Activated naive CD8-positive, alpha-beta T cell treated with anti-CD3 and anti-CD28 coated beads, Interleukin-2, amount 10 ng/mL, durations not matched to agents 7 days and 5 days (primary cell): ENCODE data around the gene DCC. TPM values are rescaled to one million over a fixed set of nuclear protein-coding genes. Genes with fewer than 3 reads are reported as not detected.

ENCODE experiments used
- ATAC-seq: fragments of 150-1000 bp; cut with Tn5 transposase; one replicate; pipeline ENCODE4 v1.10.0; 2021; ENCODE audit warnings: low read depth, moderate library complexity
- POLR2A ChIA-PET: fragments of 350-600 bp; sonication (Branson Sonifier 250); formaldehyde crosslinking; loops from one replicate; lab custom pipeline; 2021; ENCODE audit warnings: antibody characterized with exemption; lab: Charles Lee
- DNase-seq: peaks from one replicate; pipeline ENCODE4 v3.0.0; 2021
- H3K27ac Mint-ChIP-seq: one replicate; pipeline ENCODE4 v1.8.0; 2022; ENCODE audit warnings: mild to moderate bottlenecking, mixed read lengths
- H3K27me3 Mint-ChIP-seq: one replicate; pipeline ENCODE4 v1.8.0; 2022; ENCODE audit warnings: mild to moderate bottlenecking, moderate library complexity, mixed read lengths
- H3K36me3 Mint-ChIP-seq: one replicate; pipeline ENCODE4 v1.8.0; 2021; ENCODE audit warnings: mild to moderate bottlenecking, mixed read lengths
- H3K4me1 Mint-ChIP-seq: one replicate; pipeline ENCODE4 v1.8.0; 2021; ENCODE audit warnings: mixed read lengths
- H3K4me3 Mint-ChIP-seq: one replicate; pipeline ENCODE4 v1.8.0; 2022; ENCODE audit warnings: mild to moderate bottlenecking, moderate library complexity, mixed read lengths
- H3K9me3 Mint-ChIP-seq: one replicate; pipeline ENCODE4 v1.8.0; 2021; ENCODE audit warnings: mixed read lengths
- total RNA-seq, 2 experiments: library from RNA; stranded (reverse); gene quantifications; one replicate each; pipeline ENCODE4 v1.2.3, GENCODE V29; 2021

Gene DCC
- total RNA-seq, 2 experiments from 2014 or later, result not detected

DNA sequence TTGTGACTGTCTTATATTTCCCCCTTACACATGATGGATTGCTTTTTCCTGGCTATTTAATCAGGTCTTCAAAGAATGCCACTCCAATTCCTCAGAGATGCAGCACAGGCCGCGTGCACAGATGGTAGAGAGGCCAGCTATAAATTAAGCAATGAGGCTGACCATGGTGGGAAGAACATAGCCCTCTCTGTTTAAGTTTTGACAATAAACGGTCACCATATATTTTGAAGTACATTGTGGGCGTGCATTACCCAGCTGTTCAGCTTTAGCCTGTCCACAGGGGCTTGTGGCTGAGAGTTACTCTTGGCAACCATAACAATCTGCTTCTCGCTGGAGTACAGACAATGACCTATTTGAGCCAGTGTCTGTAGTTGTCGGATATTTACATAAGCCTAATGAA is 730.8 kb downstream of the DCC start:
- DNase-seq (no peak), ATAC-seq (no peak)
- Mint-ChIP-seq H3K4me1 (no peaks in the 10 kb centered on the region), H3K27me3 (no peaks in the 10 kb centered on the region), H3K9me3 (peaks cover 5% of the 10 kb centered on the region), H3K36me3 (no peaks in the 10 kb centered on the region), H3K4me3 (no peak overlapping the region), H3K27ac (no peak overlapping the region)
- POLR2A ChIA-PET, result no interaction called here

DNA sequence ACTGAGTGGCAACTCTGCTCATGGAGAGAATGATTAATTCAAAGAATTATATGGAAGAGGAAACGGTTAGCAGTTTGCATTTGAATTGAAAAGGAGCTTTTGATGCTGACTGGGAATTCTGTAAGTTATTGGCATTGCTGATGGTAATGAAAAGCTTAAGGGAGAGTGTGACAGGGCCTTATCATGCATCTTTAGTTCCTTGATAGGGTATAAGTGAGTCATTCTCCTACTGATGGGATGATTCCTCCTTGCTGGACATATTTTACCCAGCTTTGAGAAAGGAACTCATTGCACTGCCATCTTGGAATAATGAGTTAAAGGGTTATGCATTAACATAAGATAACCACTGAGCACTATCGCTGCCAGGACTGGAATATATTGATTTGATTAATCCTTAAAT is 740.7 kb downstream of the DCC start:
- no peak overlapping the region for H3K27ac Mint-ChIP-seq
- H3K27me3 Mint-ChIP-seq, result no peaks in the 10 kb centered on the region
- ATAC-seq (no peak), DNase-seq (no peak)
- no peaks in the 10 kb centered on the region for H3K9me3 Mint-ChIP-seq
- POLR2A ChIA-PET, result no interaction called here
- H3K4me1 Mint-ChIP-seq, result no peaks in the 10 kb centered on the region
- H3K4me3 Mint-ChIP-seq, result no peak overlapping the region
- H3K36me3 Mint-ChIP-seq, result no peaks in the 10 kb centered on the region

DNA sequence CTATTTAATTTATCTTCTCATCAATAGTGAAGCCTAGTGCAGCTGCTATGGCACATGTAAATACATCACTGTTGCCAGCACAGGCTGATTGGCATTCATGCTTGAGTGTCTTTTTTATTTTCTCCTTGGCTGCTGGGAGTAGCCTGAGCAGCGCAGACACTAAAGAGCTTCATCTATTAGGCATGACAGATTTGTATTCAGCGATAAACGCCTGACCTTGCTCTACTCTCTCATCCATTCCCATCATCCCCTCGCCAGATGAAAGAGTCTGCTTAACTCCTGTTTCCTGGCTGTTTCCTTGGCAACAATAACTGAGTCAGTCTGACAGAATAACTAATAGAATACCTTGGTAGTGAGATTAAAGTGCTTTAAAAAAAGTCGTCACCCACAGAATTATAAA is 753.6 kb downstream of the DCC start:
- H3K4me1 Mint-ChIP-seq, result no peaks in the 10 kb centered on the region
- peaks cover 3% of the 10 kb centered on the region for H3K9me3 Mint-ChIP-seq
- no peak overlapping the region for H3K27ac Mint-ChIP-seq
- H3K36me3 Mint-ChIP-seq, result no peaks in the 10 kb centered on the region
- POLR2A ChIA-PET, result no interaction called here
- no peak overlapping the region for H3K4me3 Mint-ChIP-seq
- DNase-seq (no peak), ATAC-seq (no peak)
- no peaks in the 10 kb centered on the region for H3K27me3 Mint-ChIP-seq

DNA sequence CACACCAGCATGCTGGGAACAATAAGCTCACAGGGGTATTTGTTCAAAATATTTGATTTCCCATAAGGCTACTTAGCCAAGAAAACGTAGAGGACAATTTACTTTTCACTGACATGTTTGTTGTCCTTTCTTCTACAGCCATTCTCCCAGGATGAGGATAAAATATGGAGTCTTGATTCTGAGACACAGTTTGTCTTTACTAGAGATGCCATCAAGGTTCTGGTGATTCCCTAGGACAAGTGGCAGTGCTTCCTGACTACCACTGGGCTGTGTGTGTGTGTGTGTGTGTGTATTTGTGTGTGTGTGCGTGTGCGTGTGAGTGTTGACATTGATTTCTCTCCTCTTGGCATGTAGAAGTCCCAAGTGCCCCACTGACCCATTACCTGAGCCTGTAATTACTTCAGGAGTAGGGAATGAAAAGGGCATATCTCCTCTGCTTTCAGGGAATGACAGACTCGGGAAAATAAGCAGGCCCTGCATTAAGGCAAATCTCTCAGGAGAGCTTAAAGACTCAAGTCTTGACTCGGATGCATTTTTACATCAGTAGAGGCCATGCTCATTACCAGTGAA is 761.6 kb downstream of the DCC start:
- POLR2A ChIA-PET, result no interaction called here
- Mint-ChIP-seq H3K9me3 (peaks cover 4% of the 10 kb centered on the region), H3K27ac (no peak overlapping the region), H3K36me3 (no peaks in the 10 kb centered on the region), H3K4me1 (no peaks in the 10 kb centered on the region), H3K27me3 (no peaks in the 10 kb centered on the region), H3K4me3 (no peak overlapping the region)
- no peak for DNase-seq
- ATAC-seq, result no peak

DNA sequence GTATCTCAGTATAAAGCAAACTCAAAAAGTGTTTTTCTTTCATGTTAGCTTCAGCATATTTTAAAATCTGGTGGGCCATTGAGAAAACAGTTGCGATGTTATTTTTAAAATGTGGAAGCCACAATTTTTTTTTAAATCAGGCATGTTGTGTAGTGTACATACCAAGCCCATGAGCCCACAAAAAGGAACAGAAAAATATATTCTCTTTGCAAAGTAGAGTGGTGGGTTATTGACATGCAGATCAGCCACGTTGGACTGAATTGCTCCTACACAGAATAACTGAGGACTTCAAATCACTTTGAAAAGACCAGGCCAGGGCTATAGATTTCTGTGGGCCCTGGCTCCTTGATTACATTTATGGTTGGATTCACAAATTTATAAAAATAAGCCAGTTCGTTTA is 774.4 kb downstream of the DCC start:
- H3K27me3 Mint-ChIP-seq, result no peaks in the 10 kb centered on the region
- H3K27ac Mint-ChIP-seq, result no peak overlapping the region
- no peak overlapping the region for H3K4me3 Mint-ChIP-seq
- DNase-seq (no peak), ATAC-seq (no peak)
- POLR2A ChIA-PET, result no interaction called here
- H3K9me3 Mint-ChIP-seq, result peaks cover 7% of the 10 kb centered on the region
- H3K36me3 Mint-ChIP-seq, result no peaks in the 10 kb centered on the region
- no peaks in the 10 kb centered on the region for H3K4me1 Mint-ChIP-seq

DNA sequence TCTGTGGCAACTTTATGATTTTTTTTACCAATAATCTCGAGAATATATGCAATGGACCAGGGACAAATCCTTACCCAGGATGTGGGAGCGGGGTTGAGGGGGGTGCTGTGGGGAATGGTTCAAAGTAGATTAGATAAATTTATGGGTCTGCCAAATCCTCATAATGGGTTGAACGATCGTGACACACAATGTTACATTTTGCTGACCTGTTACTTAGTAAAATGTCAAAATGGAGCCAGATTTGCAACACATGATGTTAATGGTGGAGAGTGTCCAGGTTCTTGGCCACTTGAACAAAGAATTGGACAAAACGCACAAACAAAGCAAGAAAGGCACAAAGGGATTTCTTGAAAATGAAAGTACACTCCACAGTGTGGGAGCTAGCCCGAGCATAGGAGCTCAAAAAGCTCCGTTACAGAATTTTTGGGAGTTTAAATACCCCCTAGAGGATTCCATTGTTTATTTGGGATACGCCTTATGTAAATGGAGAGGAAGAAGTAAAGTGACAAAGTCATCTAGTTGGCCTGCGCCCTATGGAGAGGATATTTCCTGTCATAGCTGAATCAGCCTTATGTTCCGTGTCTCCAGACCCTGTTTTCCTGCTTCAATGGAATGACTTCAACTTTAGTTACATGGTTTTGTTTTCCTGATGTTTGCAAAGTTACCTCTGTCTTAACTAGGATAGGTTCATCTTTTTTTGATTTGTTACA is 776.0 kb downstream of the DCC start:
- Mint-ChIP-seq H3K4me1 (no peaks in the 10 kb centered on the region), H3K36me3 (no peaks in the 10 kb centered on the region), H3K27me3 (no peaks in the 10 kb centered on the region), H3K4me3 (no peak overlapping the region), H3K27ac (no peak overlapping the region), H3K9me3 (peaks cover 6% of the 10 kb centered on the region)
- POLR2A ChIA-PET, result no interaction called here
- DNase-seq (no peak), ATAC-seq (no peak)

DNA sequence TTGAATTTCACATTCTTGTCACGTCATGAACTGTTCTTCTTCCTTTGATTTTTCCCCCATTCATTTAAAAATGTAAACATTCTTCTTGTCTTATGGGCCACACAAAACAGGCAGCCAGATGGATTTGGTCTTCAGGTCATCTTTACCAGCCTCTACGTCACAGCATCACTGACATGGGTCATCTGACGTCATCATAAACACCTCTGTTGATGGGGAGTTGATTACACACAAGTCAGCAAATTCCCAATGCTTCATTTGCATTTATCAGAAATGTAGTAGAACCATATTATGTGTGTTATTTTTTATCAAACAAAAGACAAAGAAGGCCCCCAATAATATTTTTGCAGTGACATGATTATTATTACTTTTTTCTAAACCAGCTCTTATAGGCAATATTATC is 777.9 kb downstream of the DCC start:
- Mint-ChIP-seq H3K27ac (no peak overlapping the region), H3K4me3 (no peak overlapping the region), H3K4me1 (no peaks in the 10 kb centered on the region), H3K9me3 (peaks cover 2% of the 10 kb centered on the region), H3K36me3 (no peaks in the 10 kb centered on the region), H3K27me3 (no peaks in the 10 kb centered on the region)
- DNase-seq (no peak), ATAC-seq (no peak)
- POLR2A ChIA-PET, result no interaction called here

DNA sequence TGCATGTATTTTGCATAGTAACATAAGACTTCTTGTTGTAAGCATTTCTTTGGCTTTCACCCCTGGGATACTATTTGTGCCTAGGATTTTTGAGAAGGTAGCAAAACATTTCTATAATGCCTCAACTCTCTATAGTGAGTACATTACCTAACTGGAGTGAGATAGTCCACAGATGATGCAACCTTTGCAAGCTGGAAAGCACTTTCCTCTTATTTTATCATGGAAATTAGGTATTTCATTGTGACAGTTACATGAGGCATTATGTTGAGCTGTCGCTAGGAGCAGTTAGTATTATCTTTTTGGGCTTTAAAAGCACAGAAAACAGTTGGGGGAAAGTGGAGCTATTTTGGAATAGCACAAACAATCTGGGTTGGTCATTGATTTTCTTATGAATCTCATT is 786.2 kb downstream of the DCC start:
- no peaks in the 10 kb centered on the region for H3K27me3 Mint-ChIP-seq
- peaks cover 4% of the 10 kb centered on the region for H3K9me3 Mint-ChIP-seq
- ATAC-seq (no peak), DNase-seq (no peak)
- POLR2A ChIA-PET, result no interaction called here
- no peaks in the 10 kb centered on the region for H3K36me3 Mint-ChIP-seq
- H3K4me3 Mint-ChIP-seq, result no peak overlapping the region
- H3K27ac Mint-ChIP-seq, result no peak overlapping the region
- no peaks in the 10 kb centered on the region for H3K4me1 Mint-ChIP-seq

DNA sequence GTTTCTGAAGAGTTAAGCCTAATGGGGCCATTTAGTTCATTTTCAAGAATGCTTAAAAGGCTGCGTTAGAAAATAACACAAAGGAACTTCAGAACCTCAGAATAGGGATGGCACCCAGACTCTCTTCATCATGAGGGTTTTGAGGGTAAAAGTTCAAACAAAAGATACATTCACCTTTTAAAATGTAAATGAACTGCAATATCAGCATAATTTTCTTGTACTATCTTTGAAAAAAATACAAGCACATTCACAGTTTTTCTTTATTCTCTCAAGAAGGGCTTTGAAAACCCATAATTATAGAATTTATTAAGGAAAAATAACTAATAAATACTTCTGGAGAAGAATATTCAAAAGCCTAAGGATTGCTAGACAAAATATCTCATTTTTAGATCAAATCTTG is 791.0 kb downstream of the DCC start:
- no peaks in the 10 kb centered on the region for H3K27me3 Mint-ChIP-seq
- peaks cover 3% of the 10 kb centered on the region for H3K9me3 Mint-ChIP-seq
- no peaks in the 10 kb centered on the region for H3K36me3 Mint-ChIP-seq
- no peaks in the 10 kb centered on the region for H3K4me1 Mint-ChIP-seq
- no peak overlapping the region for H3K4me3 Mint-ChIP-seq
- DNase-seq (no peak), ATAC-seq (no peak)
- no peak overlapping the region for H3K27ac Mint-ChIP-seq
- POLR2A ChIA-PET, result no interaction called here

DNA sequence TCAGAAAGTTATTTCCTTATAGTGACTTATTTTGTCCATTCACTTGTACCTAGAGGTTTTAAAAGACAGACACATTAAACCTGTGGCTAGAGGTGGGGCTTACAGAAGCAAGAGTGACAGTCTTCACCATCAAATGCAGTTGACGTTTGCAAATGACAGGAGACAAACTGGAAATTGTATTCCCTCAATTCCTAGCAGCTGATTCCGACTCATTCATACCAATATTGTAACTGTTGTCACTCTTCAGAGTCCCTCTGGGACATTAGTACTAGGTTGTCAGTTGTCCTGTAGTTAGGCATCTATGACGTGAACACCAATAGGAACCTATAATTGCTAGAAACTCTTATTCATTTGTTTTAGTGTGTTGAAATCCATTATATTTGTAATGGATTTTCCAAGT is 794.7 kb downstream of the DCC start:
- Mint-ChIP-seq H3K9me3 (peaks cover 3% of the 10 kb centered on the region), H3K27me3 (no peaks in the 10 kb centered on the region), H3K4me3 (no peak overlapping the region), H3K36me3 (no peaks in the 10 kb centered on the region), H3K4me1 (no peaks in the 10 kb centered on the region), H3K27ac (no peak overlapping the region)
- no peak for ATAC-seq
- POLR2A ChIA-PET, result no interaction called here
- DNase-seq, result no peak

DNA sequence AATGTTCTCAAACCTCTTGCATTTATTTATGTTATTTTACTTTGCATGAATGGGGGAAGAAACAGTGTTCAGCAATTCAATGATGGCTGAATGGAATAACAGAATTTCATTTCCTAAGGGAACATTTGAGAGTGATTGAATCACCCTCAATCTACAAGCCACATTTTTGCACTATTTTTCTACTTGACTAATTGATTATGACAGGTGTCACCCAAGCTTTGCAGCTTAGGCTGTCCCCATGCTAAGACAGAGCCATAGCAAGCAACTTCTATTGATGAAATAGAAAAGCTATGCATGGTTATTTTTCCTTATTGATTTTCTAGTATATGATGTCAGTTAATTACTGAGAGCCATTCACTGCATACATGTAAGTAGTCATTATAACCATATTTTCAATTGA is 795.7 kb downstream of the DCC start:
- POLR2A ChIA-PET, result no interaction called here
- no peak for ATAC-seq
- Mint-ChIP-seq H3K4me3 (no peak overlapping the region), H3K9me3 (peaks cover 3% of the 10 kb centered on the region), H3K27me3 (no peaks in the 10 kb centered on the region), H3K27ac (no peak overlapping the region), H3K36me3 (no peaks in the 10 kb centered on the region), H3K4me1 (no peaks in the 10 kb centered on the region)
- DNase-seq, result no peak

DNA sequence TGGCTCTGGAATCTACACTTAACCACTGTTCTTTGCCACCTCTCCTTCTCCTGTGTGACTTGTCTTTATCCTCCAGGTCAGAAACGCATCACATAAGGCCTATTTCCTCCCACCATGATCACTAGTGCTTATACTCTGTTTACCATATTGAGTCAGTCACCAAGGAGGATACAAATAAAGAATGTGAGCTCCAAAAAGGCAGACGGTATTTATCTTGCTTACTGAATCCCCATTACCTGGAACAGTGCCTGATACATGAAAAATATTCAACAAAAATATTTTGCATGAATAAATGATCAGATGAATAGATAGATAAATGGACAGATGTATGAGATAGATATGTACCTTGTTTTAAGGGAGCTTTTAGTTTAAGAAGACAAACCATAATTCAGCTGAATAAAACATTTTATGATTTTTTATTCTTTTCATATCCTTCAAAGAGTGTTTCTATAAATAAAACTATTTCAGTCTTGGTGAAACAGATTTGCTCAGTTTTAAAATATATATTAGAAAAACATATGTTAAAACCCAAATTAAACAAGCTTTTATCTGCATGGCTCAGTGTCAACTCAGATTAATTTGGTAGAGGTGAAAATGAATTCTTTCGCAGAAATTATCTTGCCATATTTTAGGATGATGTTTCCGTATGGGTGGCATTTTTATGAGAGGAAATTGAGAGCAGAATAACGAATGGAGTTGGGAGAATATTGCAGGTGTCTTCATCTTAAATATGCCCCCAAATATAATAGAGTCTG is 799.9 kb downstream of the DCC start:
- Mint-ChIP-seq H3K4me3 (no peak overlapping the region), H3K9me3 (no peaks in the 10 kb centered on the region), H3K27ac (no peak overlapping the region), H3K27me3 (no peaks in the 10 kb centered on the region), H3K4me1 (no peaks in the 10 kb centered on the region), H3K36me3 (no peaks in the 10 kb centered on the region)
- DNase-seq (no peak), ATAC-seq (no peak)
- POLR2A ChIA-PET, result no interaction called here

DNA sequence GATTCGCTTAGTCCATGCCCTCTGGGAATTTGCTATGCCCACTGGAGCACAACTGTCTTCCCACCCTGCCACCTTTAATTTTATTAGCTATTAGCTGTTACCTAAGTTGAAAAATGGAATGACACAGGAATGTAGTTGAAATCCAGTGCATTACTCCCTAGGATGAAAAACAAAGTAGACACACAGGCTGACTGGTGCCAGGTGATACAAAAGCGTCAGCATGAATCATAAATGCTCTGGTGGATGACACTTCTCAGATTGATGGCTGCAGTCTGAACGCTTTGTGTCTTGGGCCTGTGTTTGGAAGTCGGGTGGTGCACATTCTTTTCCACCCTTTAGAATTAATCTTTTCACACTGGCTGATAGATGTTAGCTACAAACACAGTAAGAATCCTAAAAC is 802.0 kb downstream of the DCC start:
- no peak for ATAC-seq

DNA sequence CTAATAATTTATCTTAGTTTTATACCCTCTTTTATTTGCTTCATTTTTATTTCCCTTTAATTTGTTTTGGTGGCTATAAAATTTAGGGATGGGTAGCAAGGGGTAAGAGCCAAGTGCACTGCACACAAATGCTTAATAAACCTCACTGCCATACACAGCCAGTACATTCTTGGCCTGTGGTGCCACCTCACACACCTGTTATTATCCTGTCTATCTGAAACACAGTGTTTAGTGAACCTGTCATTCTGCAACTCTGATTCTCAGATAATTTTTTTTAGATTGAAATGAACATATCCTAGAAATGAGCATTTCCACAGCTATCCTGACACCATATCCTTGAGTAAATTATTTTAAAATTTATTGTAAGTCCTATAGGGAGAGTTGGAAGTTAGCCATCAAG is 807.5 kb downstream of the DCC start:
- DNase-seq (no peak), ATAC-seq (no peak)
- Mint-ChIP-seq H3K4me3 (no peak overlapping the region), H3K36me3 (no peaks in the 10 kb centered on the region), H3K4me1 (no peaks in the 10 kb centered on the region), H3K27me3 (no peaks in the 10 kb centered on the region), H3K9me3 (no peaks in the 10 kb centered on the region), H3K27ac (no peak overlapping the region)
- POLR2A ChIA-PET, result no interaction called here

More for the DNA sequence above, 802.0 kb downstream of the DCC start:
- POLR2A ChIA-PET, result no interaction called here
- Mint-ChIP-seq H3K27ac (no peak overlapping the region), H3K36me3 (no peaks in the 10 kb centered on the region), H3K4me3 (no peak overlapping the region), H3K27me3 (no peaks in the 10 kb centered on the region), H3K4me1 (no peaks in the 10 kb centered on the region), H3K9me3 (no peaks in the 10 kb centered on the region)
- no peak for DNase-seq
